SW480 (cell line): Measurements from ENCODE around the gene AP2M1.
"Not testable (repeated sequence)": the region's sequence is repeated elsewhere in the genome, so short reads cannot be mapped to it uniquely, and the experiment has no call there.

Experiments used
- DNase-seq: peaks from one replicate; pipeline ENCODE4 v3.0.0-alpha.2; 2016; ENCODE audit warnings: low spot score

The AP2M1 gene

DNA sequence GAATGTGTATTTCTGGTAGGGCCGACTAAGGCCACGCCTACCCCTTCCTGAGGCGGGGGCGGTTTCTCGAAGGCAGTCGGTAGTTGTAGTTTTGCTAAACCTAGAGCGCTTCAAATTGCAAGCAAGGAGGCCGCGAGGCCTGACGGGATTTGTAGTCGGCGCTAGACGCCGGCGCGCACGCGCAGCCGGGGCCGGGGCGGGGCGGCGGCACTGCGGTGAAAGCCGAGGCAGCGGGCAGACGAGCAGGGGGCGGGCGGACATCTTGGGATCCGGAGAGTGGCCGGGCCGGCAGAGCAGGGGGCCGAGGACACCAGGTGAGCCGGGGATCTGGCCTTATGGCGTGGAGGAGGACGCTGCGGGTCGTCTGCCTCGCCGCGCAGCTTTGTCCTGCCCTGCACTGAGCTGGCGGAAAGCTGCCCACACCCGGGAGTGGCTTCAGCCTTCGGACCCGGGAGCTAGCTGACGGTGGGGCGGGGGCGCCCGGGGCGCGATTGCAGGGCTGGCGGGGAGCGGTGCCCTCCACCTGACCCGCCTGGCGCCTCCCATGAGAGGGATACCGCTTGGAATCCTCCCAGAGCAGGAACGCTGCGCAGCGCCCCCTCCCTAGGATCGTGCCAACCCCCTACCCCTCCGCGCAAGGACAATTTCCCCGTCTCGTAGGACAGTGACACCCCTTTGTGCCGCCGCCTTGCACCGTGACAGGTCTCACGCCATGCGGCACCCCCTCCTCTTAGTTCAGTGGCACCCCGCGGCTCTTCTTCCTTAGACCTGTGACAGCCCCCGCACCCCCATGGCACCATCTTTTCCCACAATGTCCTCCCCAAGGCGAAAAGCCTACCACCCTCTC, at the start of gene AP2M1:
Gene AP2M1 (plus strand): TSS at position 210 of the 847 bp plus-strand sequence. CDS start 2,139 bp downstream, outside the sequence.
- peak; percentile 100 for DNase-seq

DNA sequence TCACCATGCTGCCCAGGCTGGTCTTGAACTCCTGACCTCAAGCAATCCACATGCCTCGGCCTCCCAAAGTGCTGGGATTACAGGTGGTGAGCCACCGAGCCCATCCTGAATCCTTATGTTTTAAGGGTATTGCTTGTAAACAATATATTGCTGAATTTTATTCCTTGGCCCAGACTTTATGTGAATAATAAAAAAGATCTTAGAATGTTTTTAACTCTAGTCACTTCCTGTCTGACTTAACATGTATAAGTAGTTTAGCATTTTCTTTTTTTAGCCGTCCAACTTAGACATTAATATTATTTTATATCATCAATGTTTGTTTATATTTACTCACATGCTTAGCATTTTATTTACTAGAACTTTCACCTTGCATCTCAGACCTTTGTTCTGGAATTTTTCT, 48.6 kb upstream of the AP2M1 start:
- DNase-seq, result no peak

DNA sequence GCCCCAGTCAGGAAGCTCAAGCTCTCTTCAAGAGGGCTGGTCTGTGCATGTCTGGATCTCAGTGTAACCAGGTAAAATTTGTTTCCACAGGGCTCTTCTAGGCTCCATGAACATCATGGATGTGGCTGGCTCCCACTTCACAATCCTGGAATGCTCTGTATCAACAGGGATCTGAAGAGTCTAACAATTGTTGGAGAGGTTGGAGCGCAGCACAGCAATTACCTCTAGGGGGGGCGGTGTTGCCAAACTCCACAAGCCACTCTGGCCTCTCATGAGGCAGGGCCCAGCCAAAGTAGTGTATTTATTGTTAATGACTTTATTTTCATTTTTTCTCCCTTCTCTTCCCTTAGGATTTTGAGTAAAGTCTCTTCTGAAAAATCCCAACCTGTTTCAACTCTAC, 45.6 kb upstream of the AP2M1 start:
- peak; percentile 51 for DNase-seq

DNA sequence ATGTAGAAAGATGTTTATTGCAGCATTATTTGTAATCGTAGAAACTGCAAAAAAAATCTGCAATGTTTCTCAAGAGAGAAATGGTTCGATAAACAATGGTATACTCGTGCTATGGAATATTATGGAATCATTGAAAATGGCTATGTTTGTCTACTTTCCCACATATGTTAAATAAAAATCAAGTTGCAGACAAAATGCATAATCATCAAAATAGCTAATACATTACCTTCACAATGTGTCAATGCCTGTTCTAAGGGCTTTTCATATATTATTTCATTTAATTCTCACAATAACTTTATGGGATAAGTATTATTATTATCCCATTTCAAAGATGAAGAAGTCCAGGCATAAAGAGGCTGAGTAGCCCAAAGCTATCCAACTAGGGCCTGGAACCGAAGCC, 41.7 kb upstream of the AP2M1 start:
- no peak for DNase-seq

DNA sequence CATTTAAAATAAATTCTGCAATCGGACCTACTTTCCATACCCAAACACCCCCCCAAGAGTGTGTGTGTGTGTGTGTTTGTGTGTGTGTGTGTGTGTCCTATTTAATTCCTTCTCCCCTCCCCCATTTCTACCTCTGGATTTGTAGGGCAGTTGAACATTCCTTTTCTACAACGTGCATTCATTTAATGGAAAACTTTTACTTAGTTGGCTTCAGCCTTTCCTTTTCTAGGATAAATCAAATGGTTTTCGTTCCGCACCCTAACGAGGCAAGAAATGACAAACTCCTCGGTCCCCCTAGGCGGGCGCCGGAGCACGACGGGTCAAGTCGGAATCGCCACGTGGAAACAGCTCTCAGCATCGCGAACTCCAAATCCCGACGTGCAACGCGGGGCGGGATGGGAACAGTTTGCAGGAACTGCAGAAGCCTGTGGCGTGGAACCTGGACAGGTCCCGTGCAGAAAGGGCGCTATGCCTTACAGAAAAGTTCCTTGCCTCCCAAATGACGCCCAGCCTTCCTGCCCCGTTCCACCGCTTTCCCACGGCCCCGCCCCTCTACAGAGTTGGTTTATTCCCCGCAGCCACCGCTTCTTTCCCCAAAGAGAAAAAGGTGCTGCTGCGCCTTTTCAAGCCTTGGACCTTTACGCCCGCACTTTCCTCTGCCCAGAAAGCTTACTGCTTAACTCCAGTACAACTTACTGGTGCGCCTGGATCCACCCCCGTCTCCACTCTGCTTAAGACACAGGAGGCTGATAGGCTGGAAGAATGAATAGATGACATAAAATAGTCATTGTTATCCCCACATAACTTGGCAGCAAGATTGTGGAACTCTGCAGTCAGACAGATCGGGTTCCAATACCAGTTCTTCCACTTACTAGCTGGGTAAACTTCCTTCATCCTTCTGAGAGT, 40.6 kb upstream of the AP2M1 start:
- DNase-seq, result peak; percentile 93

DNA sequence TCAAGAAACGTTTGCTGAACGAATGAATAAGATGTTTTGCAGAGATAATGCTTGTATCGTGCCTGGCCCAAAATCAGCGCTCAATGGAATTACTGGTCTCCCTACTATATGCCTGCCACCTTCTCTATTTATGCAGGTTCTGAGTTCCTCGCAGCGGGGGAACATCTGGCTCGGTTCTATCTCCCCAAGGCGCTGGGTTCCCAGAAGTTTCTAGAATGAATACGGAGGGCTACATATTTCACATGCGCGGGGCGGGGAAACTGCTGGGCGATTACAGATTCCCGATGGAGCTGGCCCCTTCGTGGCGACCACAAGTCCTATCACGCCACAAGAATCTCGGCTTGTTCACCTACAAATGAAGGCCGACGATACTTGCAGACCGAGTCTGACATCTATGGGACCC, 39.9 kb upstream of the AP2M1 start:
- no peak for DNase-seq

DNA sequence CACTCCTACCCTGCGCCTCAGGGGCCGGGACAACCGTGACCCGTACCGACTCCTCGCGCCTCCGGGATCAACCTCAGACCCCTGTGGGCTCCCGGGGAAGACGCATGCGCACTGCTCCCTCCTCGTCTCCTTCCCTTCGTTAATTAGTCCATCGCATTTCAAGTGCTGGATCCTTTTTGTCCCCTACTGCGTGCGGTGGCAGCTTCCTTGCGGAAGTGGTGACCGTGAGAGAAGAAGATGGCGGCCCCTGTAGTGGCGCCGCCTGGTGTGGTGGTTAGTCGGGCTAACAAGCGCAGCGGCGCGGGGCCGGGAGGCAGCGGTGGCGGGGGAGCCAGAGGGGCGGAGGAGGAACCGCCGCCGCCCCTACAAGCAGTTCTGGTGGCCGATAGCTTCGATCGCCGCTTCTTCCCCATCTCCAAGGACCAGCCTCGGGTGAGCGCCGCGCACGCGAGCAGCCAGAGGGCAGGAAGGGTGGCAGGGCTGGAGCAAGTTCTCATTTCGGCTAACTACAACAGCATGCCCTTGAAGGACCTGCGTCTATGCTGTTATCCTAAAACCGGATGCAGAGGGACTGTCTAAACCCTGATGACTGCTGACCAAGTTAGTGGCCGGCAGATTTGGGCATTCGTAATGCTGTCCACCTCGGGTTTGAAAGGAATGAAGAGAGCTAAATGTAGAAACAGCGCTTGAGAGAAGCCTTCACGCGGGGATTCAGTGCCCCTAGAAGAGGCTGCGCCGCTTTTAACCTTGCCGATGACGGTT, 39.3 kb upstream of the AP2M1 start, which contains the start of gene EIF2B5:
Gene EIF2B5 (plus strand): TSS at position 210 of the 762 bp plus-strand sequence. CDS start 28 bp downstream, at position 238.
- DNase-seq, result peak; percentile 96

DNA sequence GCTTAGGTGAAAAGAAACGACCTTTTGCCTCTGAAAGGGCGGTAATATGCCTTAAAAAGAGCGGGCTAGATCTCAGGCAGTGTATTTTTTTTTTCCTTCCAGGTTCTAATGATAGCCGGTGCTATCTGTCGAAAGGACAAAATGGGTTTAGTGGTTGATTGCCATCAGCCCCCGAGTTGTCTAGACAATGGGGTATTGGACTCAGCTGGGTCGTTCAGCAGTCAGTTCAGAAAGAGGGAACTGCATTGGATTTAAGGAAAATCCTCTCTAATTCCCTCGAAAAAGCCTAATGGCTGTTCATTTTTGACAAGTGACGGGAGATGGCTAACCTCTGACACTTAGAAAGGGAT, 38.8 kb upstream of the AP2M1 start:
- DNase-seq, result no peak

DNA sequence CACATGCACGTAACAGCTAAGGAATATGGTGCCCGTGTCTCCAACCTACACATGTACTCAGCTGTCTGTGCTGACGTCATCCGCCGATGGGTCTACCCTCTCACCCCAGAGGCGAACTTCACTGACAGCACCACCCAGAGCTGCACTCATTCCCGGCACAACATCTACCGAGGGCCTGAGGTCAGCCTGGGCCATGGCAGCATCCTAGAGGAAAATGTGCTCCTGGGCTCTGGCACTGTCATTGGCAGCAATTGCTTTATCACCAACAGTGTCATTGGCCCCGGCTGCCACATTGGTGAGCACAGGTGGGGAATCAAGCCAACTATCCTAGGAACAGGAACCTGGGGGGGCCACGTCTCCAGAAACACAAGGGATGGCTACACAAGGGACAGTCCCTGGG, 34.2 kb upstream of the AP2M1 start:
- no peak for DNase-seq

DNA sequence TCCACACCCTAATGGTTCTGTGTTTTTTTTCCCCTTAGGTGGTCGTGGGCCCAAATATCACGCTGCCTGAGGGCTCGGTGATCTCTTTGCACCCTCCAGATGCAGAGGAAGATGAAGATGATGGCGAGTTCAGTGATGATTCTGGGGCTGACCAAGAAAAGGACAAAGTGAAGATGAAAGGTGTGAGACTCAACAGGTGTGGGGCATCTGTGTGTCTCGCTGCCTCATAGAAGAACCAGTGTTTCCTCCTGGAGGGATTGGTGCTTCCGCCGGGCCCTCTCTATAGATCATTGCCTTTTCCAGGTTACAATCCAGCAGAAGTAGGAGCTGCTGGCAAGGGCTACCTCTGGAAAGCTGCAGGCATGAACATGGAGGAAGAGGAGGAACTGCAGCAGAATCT, 32.5 kb upstream of the AP2M1 start:
- no peak for DNase-seq

DNA sequence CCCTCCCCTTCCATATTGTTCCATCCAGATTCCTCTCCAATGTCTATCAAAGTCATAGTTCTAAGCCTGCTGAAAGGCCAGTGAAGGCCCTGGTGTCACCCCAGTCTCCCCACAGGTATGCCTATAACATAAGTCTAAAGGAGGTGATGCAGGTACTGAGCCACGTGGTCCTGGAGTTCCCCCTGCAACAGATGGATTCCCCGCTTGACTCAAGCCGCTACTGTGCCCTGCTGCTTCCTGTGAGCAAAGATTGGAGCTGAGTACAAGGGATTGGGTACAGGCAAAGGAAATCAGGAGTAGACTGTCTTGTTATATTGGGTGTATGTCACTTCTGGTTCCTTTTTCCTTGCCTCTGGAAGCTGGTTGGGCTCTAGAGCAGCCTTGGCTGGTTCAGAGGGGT, 31.3 kb upstream of the AP2M1 start:
- no peak for DNase-seq

DNA sequence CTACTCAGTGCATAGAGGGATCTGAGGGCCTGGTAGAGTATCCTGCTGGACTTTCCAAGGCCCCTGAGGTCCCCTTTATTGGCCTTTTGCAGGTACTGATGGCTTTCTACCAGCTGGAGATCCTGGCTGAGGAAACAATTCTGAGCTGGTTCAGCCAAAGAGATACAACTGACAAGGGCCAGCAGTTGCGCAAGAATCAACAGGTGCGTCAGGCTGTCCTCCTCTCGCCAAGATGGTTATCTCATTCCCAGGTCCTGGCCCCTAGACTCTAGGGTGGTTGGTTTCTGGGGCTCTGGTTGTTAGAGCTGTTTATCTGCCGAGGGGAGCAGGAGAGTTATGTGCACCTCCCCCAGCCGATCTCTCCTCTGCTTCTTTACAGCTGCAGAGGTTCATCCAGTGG, 30.1 kb upstream of the AP2M1 start:
- no peak for DNase-seq

DNA sequence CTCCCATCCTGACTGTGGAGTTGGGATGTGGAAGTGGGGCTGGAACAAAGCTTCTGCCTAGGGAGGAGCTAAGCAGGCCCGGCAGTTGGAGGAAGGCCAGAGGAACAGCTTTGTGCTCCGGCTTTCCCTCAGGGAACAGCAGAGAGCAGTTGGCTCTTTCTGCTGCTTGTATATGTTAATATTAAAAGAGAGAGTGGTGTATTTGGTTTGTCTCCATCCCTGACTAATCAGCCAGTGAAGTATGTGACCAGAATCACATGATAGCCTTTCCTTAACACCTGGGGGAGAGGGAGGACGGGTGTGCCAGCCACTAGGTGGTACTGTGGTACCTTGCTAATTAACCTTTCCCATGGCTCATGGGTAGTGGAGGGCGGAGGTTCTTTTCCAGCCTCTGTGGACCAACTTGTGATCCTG, 29.5 kb upstream of the AP2M1 start:
- DNase-seq, result peak; percentile 78

DNA sequence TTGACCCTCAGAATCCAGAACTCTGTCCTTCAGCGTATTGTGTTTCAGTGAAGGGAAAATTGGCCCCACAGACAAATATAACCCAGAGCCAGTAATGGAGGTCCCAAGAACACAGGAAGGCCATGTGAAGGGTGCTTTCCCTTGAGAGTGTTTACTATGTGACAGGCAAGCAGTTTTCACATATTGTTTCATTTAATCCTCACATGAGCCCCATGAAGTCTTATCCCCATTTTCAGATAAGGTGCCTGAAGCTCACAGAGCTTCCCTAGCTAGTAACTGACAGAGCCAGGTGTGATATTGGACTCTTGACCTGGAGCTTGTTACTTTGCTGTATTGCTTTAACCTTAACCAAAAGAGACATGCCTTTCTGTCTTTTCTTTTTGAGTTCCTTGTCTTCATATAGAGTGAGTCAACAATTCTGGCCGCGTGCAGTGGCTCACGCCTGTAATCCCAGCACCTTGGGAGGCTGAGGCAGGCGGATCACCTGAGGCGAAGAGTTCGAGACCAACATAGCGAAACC, 28.8 kb upstream of the AP2M1 start:
- no peak for DNase-seq

DNA sequence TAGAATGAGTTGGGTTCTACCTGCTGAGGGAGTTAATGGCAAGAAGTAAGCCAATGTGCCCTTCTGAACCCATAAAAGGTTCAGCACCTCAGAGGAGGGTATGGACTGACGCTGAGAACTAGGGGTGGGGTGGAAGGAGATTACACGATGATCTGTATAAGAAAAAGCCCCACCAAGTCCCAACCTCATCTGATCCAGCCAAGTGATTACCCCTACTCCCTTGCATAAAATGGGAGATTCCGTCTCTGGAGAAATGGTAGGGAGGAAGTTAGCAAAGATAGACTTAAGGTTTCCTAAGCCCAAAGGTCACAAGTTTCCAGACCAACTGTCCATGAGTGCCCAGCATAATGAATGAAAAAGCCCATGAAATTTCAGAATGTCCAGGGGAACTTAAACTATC, 26.6 kb upstream of the AP2M1 start:
- no peak for DNase-seq

DNA sequence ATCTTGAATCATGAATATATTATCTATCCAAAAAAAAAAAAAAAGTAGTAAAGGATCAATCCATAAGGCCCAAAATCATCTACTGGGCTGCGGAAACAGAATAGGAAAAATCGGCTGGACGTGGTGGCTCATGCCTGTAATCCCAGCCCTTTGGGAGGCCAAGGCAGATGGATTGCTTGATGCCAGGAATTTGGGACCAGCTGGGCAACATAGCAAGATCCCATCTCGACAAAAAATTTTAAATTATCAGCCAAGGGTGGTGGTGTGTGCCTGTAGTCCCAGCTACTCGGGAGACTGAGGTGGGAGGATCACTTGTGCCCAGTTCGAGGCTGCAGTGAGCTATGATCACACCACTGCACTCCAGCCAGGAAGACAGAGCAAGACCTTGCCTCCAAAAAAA, 25.5 kb upstream of the AP2M1 start:
- no peak for DNase-seq

DNA sequence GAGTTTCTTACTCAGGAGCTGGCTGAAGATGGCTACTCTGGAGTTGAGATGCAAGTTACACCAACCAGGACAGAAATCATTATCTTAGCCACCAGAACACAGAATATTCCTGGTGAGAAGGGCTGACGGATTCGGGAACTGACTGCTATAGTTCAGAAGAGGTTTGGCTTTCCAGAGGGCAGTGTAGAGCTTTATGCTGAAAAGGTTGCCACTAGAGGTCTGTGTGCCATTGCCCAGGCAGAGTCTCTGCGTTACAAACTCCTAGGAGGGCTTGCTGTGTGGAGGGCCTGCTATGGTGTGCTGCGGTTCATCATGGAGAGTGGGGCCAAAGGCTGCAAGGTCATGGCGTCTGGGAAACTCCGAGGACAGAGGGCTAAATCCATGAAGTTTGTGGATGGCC, 24.9 kb upstream of the AP2M1 start:
- DNase-seq, result not testable (repeated sequence)

DNA sequence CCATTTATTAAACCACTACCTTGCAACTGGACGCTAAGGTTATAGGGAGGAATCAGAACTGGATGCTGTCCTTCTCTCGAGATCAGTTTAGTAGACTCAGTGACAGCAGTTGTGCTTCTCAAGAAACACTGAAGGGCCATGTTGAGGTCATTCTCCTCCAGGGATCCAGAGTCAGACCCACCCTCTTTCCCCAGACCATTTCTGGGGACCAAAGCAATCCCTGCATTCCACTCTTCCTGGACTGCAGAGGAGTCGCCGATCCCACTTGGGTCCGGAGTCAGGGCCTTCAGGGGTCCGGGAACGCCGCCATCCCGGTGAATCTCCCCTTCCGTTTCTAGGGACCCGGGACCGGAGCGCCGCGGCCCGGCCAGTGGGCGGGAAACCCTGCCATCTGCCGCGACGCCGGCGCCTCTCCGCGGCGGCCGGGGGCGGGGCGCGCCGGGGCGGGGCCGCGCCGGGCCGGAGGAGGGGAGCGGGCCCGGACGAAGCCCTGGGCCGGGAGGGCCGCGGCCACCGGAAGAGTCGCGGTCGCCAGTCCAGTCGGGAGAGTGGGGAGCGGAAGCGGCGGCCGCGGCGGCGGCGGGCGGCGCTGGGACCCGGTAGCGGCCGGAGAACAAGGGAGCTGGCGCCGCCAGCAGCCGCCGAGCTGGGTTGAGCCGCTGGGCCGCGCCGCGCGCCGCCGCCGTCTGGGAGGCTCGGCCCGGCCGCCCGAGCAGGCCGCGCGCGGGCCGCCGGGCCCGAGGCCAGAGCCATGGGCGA, 19.6 kb upstream of the AP2M1 start, which contains the start of gene DVL3:
Gene DVL3 (plus strand): TSS at position 493 of the 759 bp plus-strand sequence. CDS start 259 bp downstream, at position 752.
- DNase-seq, result peak; percentile 81

DNA sequence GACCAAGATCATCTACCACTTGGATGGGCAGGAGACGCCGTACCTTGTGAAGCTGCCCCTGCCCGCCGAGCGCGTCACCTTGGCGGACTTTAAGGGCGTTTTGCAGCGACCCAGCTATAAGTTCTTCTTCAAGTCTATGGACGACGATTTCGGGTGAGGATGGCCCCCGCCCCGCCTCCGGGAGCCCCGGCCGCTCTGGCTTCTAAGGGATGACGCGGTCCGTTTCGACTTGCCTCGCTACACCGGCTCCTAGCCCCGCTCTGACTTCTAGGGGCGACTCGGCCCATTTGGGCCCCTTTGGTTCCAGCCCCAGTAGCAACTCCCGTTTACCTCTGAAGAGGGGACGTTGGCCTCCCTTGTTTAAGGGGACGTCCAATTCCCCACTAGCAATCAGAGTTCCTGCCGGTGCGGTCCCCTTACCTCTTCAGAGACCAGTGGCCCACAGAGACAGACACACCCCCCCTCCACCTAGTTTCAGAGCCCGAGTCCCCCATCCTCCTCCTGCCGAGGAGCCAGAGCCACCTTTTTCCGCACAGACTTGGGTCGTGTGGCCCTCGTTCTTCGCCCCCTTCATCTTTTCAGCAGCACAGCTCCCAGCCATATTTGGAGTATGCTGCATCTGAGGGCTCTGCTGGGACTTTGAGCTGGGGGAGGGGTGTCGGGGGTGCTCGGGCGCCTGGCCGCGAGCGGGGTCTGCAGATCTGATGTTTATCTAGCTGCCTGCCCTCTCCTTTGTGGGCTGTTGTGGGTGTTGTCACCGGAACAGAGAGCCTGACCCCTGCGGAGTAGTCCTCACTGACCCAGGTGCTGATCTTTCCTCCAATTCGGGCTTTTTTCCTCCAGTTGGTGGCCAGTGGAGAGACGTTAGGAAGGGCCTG, 18.8 kb upstream of the AP2M1 start:
- DNase-seq, result peak; percentile 20

DNA sequence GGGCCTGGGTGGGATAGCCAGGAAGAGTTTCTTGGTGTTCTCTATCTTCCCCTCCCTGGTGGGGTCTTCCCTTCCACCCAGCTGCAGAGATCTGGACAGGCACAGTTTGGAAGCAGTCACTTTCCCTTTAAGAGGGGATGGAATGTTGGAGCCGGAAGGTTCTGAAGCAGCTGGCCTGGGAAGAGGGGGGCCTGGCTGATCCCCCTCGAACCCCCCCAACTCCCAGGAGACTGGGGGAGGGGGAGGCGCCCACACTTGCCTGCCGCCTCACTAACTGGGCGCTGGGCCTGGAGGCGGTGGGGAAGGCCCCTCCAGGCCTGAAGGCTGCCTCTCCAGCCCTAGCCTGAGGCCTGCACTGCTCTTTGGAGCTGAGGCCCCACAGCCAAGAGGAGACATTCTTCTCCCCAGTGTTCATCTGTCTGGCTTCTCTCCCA, 18.1 kb upstream of the AP2M1 start:
- peak; percentile 56 for DNase-seq
